PC-3 (cell line): Measurements from ENCODE around the gene KLK13.

Experiments
- EZH2 ChIP-seq: fragments of 300-600 bp; sonication (generic); IDR thresholded peaks from one replicate; pipeline ENCODE4 v1.6.1; 2017; ENCODE audit warnings: antibody characterized with exemption, mild to moderate bottlenecking, low read length; ENCODE audit not compliant: unreplicated experiment
- EZH2phosphoT487 ChIP-seq: fragments of 300-600 bp; sonication (generic); IDR thresholded peaks from 2 replicates; pipeline ENCODE4 v1.6.1; 2018; ENCODE audit warnings: mild to moderate bottlenecking, antibody characterized with exemption, low read length, borderline replicate concordance
- TF ChIP-seq, protein P1 (sequence below): fragments of 300-600 bp; sonication (generic); conservative IDR thresholded peaks from 2 replicates; pipeline ENCODE4 v1.5.1; 2017; ENCODE audit warnings: antibody characterized with exemption, low read depth, mild to moderate bottlenecking, low read length

DNA sequence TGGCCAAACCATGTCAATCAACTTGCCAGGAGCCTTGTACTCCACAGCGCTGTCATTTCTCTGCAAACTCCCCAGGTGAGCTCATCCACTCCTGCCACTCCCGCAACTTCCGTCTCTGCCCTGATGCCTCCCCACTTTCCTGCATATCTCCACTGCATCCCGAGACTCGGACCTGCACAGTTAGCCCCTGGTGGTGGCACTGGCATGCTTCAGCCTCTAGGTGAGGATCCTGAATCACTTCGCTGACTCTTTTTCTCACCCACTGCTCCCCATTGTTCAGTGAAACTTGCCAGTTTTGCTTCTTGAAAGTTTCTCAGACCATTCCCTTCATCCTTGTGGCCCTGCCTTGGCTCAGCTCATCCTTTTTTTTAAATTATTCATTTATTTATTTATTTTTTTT, 46.7 kb upstream of the KLK13 start:
- TF ChIP-seq, protein P1, sequence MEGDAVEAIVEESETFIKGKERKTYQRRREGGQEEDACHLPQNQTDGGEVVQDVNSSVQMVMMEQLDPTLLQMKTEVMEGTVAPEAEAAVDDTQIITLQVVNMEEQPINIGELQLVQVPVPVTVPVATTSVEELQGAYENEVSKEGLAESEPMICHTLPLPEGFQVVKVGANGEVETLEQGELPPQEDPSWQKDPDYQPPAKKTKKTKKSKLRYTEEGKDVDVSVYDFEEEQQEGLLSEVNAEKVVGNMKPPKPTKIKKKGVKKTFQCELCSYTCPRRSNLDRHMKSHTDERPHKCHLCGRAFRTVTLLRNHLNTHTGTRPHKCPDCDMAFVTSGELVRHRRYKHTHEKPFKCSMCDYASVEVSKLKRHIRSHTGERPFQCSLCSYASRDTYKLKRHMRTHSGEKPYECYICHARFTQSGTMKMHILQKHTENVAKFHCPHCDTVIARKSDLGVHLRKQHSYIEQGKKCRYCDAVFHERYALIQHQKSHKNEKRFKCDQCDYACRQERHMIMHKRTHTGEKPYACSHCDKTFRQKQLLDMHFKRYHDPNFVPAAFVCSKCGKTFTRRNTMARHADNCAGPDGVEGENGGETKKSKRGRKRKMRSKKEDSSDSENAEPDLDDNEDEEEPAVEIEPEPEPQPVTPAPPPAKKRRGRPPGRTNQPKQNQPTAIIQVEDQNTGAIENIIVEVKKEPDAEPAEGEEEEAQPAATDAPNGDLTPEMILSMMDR: peak; percentile 46
- TF ChIP-seq EZH2phosphoT487: no peak
- no peak for TF ChIP-seq EZH2
